GM12878 (cell line): ENCODE measurements around the gene ANK3. TPM values are rescaled to one million over a fixed set of nuclear protein-coding genes. Genes with fewer than 3 reads are reported as not detected.

Source experiments
- ATAC-seq: fragments of 200-7000 bp; cut with Tn5 transposase; 3 replicates; pipeline ENCODE4 v1.9.1; 2020; ENCODE audit warnings: mild to moderate bottlenecking, moderate library complexity
- BruUV-seq: library from RNA; stranded (reverse); fragments of 400-500 nt; replicated peaks from 2 replicates; lab custom pipeline; 2021; lab: Mats Ljungman, UMichigan
- CTCF ChIA-PET: fragments of 300-600 bp; sonication (Branson Sonifier 250); formaldehyde crosslinking; extraction: SDS; loops from one replicate; lab custom pipeline; 2021; ENCODE audit warnings: inconsistent platforms; lab: Yijun Ruan, JAX
- POLR2A ChIA-PET: fragments of 350-600 bp; formaldehyde crosslinking; extraction: SDS; loops from one replicate; lab custom pipeline; 2021; ENCODE audit warnings: inconsistent platforms; lab: Charles Lee
- RAD21 ChIA-PET: fragments of 300-600 bp; sonication (Branson Sonifier 250); formaldehyde crosslinking; loops from one replicate; lab custom pipeline; 2023; ENCODE audit warnings: antibody characterized with exemption; ENCODE audit not compliant: unreplicated experiment; lab: Charles Lee
- SMC1A ChIA-PET: fragments of 300-600 bp; sonication (Branson Sonifier 250); formaldehyde crosslinking; loops from one replicate; lab custom pipeline; 2023; ENCODE audit not compliant: unreplicated experiment, uncharacterized antibody; lab: Charles Lee
- DNase-seq: peaks from one replicate; pipeline ENCODE4 v3.0.0-alpha.2; 2011; ENCODE audit warnings: low read depth, low spot score
- FAIRE-seq: peaks from 3 replicates; lab custom pipeline; 2011; peaks lifted over from hg19 to GRCh38; lab: Jason Lieb, UNC
- H2AFZ ChIP-seq: 2 replicates; pipeline ENCODE4 v1.6.0; 2011; ENCODE audit warnings: low read depth, low read length, control low read depth; ENCODE audit not compliant: control insufficient read depth
- H3K27ac ChIP-seq: 2 replicates; pipeline ENCODE4 v1.5.1; 2011; ENCODE audit warnings: control low read depth; ENCODE audit not compliant: control insufficient read depth, insufficient read depth
- H3K27me3 ChIP-seq, 2 experiments: replicated peaks in 1 of 2; 2 replicates each; pipeline versions ENCODE4 v1.6.0 to v1.6.1; 2011; ENCODE audit warnings: low read length in 1 of 2; ENCODE audit not compliant: control insufficient read depth in 2 of 2, insufficient read depth in 2 of 2
- H3K36me3 ChIP-seq, 2 experiments: 2 replicates each; pipeline ENCODE4 v1.5.1; 2011; ENCODE audit warnings: low read length in 1 of 2; ENCODE audit not compliant: control insufficient read depth in 2 of 2, insufficient read depth in 2 of 2
- H3K4me1 ChIP-seq: 2 replicates; pipeline ENCODE4 v1.6.1; 2011; ENCODE audit warnings: mild to moderate bottlenecking, low read length, moderate library complexity, mixed read lengths; ENCODE audit not compliant: control insufficient read depth, insufficient read depth
- H3K4me2 ChIP-seq: 2 replicates; pipeline ENCODE4 v1.6.0; 2011; ENCODE audit warnings: control low read depth; ENCODE audit not compliant: control insufficient read depth, insufficient read depth
- H3K4me3 ChIP-seq: fragments of 200-600 bp; sonication (generic); 2 replicates; pipeline ENCODE4 v1.5.1; 2016
- H3K79me2 ChIP-seq: 2 replicates; pipeline ENCODE4 v1.6.0; 2011; ENCODE audit warnings: low read length; ENCODE audit not compliant: control insufficient read depth, insufficient read depth
- H3K9ac ChIP-seq: 2 replicates; pipeline ENCODE4 v1.8.0; 2011; ENCODE audit warnings: low read length, control low read depth, mixed read lengths; ENCODE audit not compliant: control insufficient read depth, insufficient read depth
- H3K9me3 ChIP-seq: replicated peaks from 3 replicates; pipeline ENCODE4 v1.5.1; 2011; ENCODE audit warnings: mild to moderate bottlenecking, low read length; ENCODE audit not compliant: control insufficient read depth, insufficient read depth
- H4K20me1 ChIP-seq: 2 replicates; pipeline ENCODE4 v1.6.0; 2011; ENCODE audit not compliant: control insufficient read depth, insufficient read depth
- EED ChIP-seq: sonication (generic); IDR thresholded peaks from 2 replicates; pipeline ENCODE4 v1.6.1; 2016; ENCODE audit warnings: antibody characterized with exemption, low read depth
- FOXM1 ChIP-seq: IDR thresholded peaks from 2 replicates; pipeline ENCODE4 v1.6.1; 2012; ENCODE audit warnings: low read depth, mild to moderate bottlenecking, inconsistent platforms, low read length, moderate library complexity
- NFYB ChIP-seq: IDR thresholded peaks from 2 replicates; pipeline ENCODE4 v1.6.1; 2011; ENCODE audit warnings: low read depth, mild to moderate bottlenecking, low read length, improper control_type of control experiment, moderate library complexity; ENCODE audit not compliant: insufficient read depth
- SMAD5 ChIP-seq: IDR thresholded peaks from 2 replicates; pipeline ENCODE4 v1.6.1; 2016; ENCODE audit warnings: antibody characterized with exemption, low read depth
- SUPT20H ChIP-seq: IDR thresholded peaks from 2 replicates; pipeline ENCODE4 v1.6.1; 2011; ENCODE audit warnings: low read depth, mild to moderate bottlenecking, low read length, moderate library complexity, borderline replicate concordance; ENCODE audit not compliant: control insufficient read depth
- TAF1 ChIP-seq: IDR thresholded peaks from 2 replicates; pipeline ENCODE4 v1.6.1; 2011; ENCODE audit warnings: mild to moderate bottlenecking, low read depth, low read length, borderline replicate concordance
- ZBED1 ChIP-seq: IDR thresholded peaks from 2 replicates; pipeline ENCODE4 v1.6.1; 2016; ENCODE audit warnings: borderline replicate concordance
- ZBTB4 ChIP-seq: fragments of 450-650 bp; formaldehyde crosslinking; IDR thresholded peaks from 2 replicates; pipeline ENCODE4 v1.4.0; 2022; ENCODE audit warnings: mild to moderate bottlenecking, moderate library complexity
- ZNF592 ChIP-seq: fragments of 450-650 bp; IDR thresholded peaks from 2 replicates; pipeline ENCODE4 v1.6.1; 2017; ENCODE audit warnings: mild to moderate bottlenecking, moderate library complexity
- in situ Hi-C: fragments of 300-500 bp; cut with MboI; formaldehyde crosslinking; loops from 9 replicates; pipeline ENCODE4 v1.14.3; 2018; ENCODE audit warnings: mixed read lengths
- intact Hi-C: fragments of 100-400 bp; cut with micrococcal nuclease; formaldehyde crosslinking; loops from one replicate; pipeline ENCODE4 v1.14.2; 2022; ENCODE audit not compliant: unreplicated experiment
- polyA plus RNA-seq, 11 experiments: library from polyadenylated mRNA; depleted of rRNA in 4 of 11; unstranded in 6 of 11; stranded (reverse) in 5 of 11; fragments of >200 nt; fragmentation: Nextera tagmentation in 4 of 11; fragmentation: Illumina TruSeq in 1 of 11; extraction: Ambion mirVana in 4 of 11; extraction: Trizol in 1 of 11; gene quantifications; 1 replicate in 1 of 11; 2 replicates in 10 of 11; pipeline versions ENCODE4 v1.2.1 to v1.2.3, GENCODE V29; 2011 to 2016; ENCODE audit warnings: inconsistent platforms in 2 of 11, missing spikeins in 2 of 11, low read depth in 1 of 11
- total RNA-seq, 4 experiments: library from RNA; depleted of rRNA in 3 of 4; stranded (reverse); fragments of >200 nt in 3 of 4; fragmentation: Illumina TruSeq in 1 of 4; extraction: Trizol in 1 of 4; gene quantifications; 2 replicates each; pipeline versions ENCODE4 v1.2.1 to v1.2.3, GENCODE V29; 2013 to 2021

Gene ANK3
- total and polyA plus RNA-seq, 10 of the 15 experiments (the other 5 are each of a cell fraction or from before 2014, with no cell fraction given): 0.06 to 0.82 (median 0.20) TPM; not detected in 2

- Histone ChIP-seq H3K4me2 (no peak overlapping the region), H3K27ac (no peak overlapping the region), H3K4me1 (no peaks in the 10 kb centered on the region), H2AFZ (no peak overlapping the region), H3K27me3 (no peaks in the 10 kb centered on the region), H3K9me3 (no peaks in the 10 kb centered on the region), H4K20me1 (no peaks in the 10 kb centered on the region), H3K4me3 (no peak overlapping the region), H3K79me2 (no peaks in the 10 kb centered on the region), H3K36me3 (no peaks in the 10 kb centered on the region), H3K9ac (no peak overlapping the region)
- SMC1A ChIA-PET: no interaction called here
- CTCF ChIA-PET: no interaction called here
- intact Hi-C loops (no loop called here), in situ Hi-C loops (no loop called here)
- ATAC-seq (no peak), DNase-seq (no peak), FAIRE-seq (no peak)
- POLR2A ChIA-PET: no interaction called here
- no TSS peak for BruUV-seq
- RAD21 ChIA-PET: no interaction called here
- TF ChIP-seq FOXM1: no peak
- TF ChIP-seq NFYB: no peak
- TF ChIP-seq TAF1: no peak
- no peak for TF ChIP-seq ZBTB4 (CRISPR knock-in tag)
- no peak for TF ChIP-seq EED
- TF ChIP-seq SUPT20H: no peak
- TF ChIP-seq ZBED1: no peak
- TF ChIP-seq SMAD5: no peak
- TF ChIP-seq ZNF592: no peak
Observed at GRCh38 chr10:59985639-59986038, 404.0 kb downstream of the ANK3 start.
